IMR-90 (cell line): ENCODE measurements around the gene ZG16. TPM values are rescaled to one million over a fixed set of nuclear protein-coding genes. Genes with fewer than 3 reads are reported as not detected.

Experiments
- ATAC-seq: fragments of 200-7000 bp; cut with Tn5 transposase; 2 replicates; pipeline ENCODE4 v1.9.1; 2020; ENCODE audit warnings: low read depth, mild to moderate bottlenecking, moderate library complexity
- BruUV-seq: library from RNA; stranded (reverse); fragments of 400-500 nt; replicated peaks from 2 replicates; lab custom pipeline; 2021; lab: Mats Ljungman, UMichigan
- CTCF ChIA-PET: fragments of 300-600 bp; formaldehyde crosslinking; extraction: SDS; loops from one replicate; lab custom pipeline; 2021; ENCODE audit warnings: antibody characterized with exemption; lab: Yijun Ruan, JAX
- POLR2A ChIA-PET: fragments of 300-600 bp; sonication (Branson Sonifier 250); formaldehyde crosslinking; loops from one replicate; lab custom pipeline; 2022; ENCODE audit warnings: antibody characterized with exemption; ENCODE audit not compliant: unreplicated experiment; lab: Charles Lee
- DNase-seq: peaks from one replicate; pipeline ENCODE4 v3.0.0; 2013
- H2AFZ ChIP-seq: replicated peaks from 2 replicates; pipeline ENCODE3; 2013; ENCODE audit warnings: low read length, mild to moderate bottlenecking; ENCODE audit not compliant: poor library complexity
- H2AK5ac ChIP-seq: 2 replicates; pipeline ENCODE4 v1.6.1; 2013; ENCODE audit warnings: low read depth, low read length, inconsistent platforms
- H2AK9ac ChIP-seq: replicated peaks from 2 replicates; pipeline ENCODE3; 2013; ENCODE audit warnings: mild to moderate bottlenecking, low read depth, low read length, moderate library complexity; ENCODE audit not compliant: poor library complexity
- H2BK120ac ChIP-seq: 2 replicates; pipeline ENCODE4 v1.6.1; 2013; ENCODE audit warnings: low read depth, low read length, inconsistent platforms
- H2BK15ac ChIP-seq: 3 replicates; pipeline ENCODE4 v1.6.1; 2013; ENCODE audit warnings: low read depth, low read length, inconsistent platforms
- H2BK20ac ChIP-seq: 2 replicates; pipeline ENCODE4 v1.6.1; 2013; ENCODE audit warnings: low read depth, mild to moderate bottlenecking, inconsistent platforms, low read length, moderate library complexity
- H2BK5ac ChIP-seq: 2 replicates; pipeline ENCODE4 v1.6.1; 2013; ENCODE audit warnings: mild to moderate bottlenecking, low read depth, low read length, inconsistent platforms; ENCODE audit not compliant: poor library complexity, severe bottlenecking
- H3K14ac ChIP-seq: replicated peaks from 2 replicates; pipeline ENCODE4 v1.6.1; 2013; ENCODE audit warnings: low read depth, low read length, inconsistent platforms
- H3K18ac ChIP-seq: 2 replicates; pipeline ENCODE4 v1.6.1; 2013; ENCODE audit warnings: low read depth, low read length, control low read depth
- H3K23ac ChIP-seq: 2 replicates; pipeline ENCODE4 v1.6.1; 2013; ENCODE audit warnings: low read depth, low read length, inconsistent platforms
- H3K27ac ChIP-seq: 2 replicates; pipeline ENCODE4 v1.5.1; 2013; ENCODE audit warnings: mild to moderate bottlenecking, control low read depth, low read length; ENCODE audit not compliant: insufficient read depth
- H3K27me3 ChIP-seq: 2 replicates; pipeline ENCODE4 v1.6.1; 2013; ENCODE audit warnings: low read length; ENCODE audit not compliant: control insufficient read depth, insufficient read depth
- H3K36me3 ChIP-seq: 2 replicates; pipeline ENCODE4 v1.6.1; 2013; ENCODE audit warnings: low read length, mixed read lengths; ENCODE audit not compliant: control insufficient read depth, insufficient read depth
- H3K4ac ChIP-seq: 2 replicates; pipeline ENCODE4 v1.6.1; 2013; ENCODE audit warnings: low read depth, low read length, inconsistent platforms
- H3K4me1 ChIP-seq: 2 replicates; pipeline ENCODE4 v1.6.1; 2013; ENCODE audit warnings: low read length, mixed read lengths; ENCODE audit not compliant: control insufficient read depth, insufficient read depth
- H3K4me2 ChIP-seq: 2 replicates; pipeline ENCODE4 v1.6.1; 2013; ENCODE audit warnings: low read depth, mild to moderate bottlenecking, control low read depth, low read length, moderate library complexity
- H3K4me3 ChIP-seq: 2 replicates; pipeline ENCODE4 v1.5.1; 2013; ENCODE audit warnings: low read depth, mild to moderate bottlenecking, control low read depth, low read length, moderate library complexity; ENCODE audit not compliant: insufficient read depth
- H3K56ac ChIP-seq: 2 replicates; pipeline ENCODE4 v1.6.1; 2013; ENCODE audit warnings: low read length, inconsistent platforms; ENCODE audit not compliant: insufficient read depth; ENCODE audit errors: extremely low read depth
- H3K79me1 ChIP-seq, 2 experiments: 2 replicates each; pipeline ENCODE4 v1.6.1; 2013; ENCODE audit warnings: low read length in 2 of 2, inconsistent platforms in 1 of 2, low read depth in 1 of 2
- H3K9ac ChIP-seq: 2 replicates; pipeline ENCODE4 v1.6.1; 2013; ENCODE audit warnings: low read depth, low read length, control low read depth
- H3K9me1 ChIP-seq: 2 replicates; pipeline ENCODE4 v1.6.1; 2013; ENCODE audit warnings: low read length, inconsistent platforms; ENCODE audit not compliant: insufficient read depth
- H3K9me3 ChIP-seq: 2 replicates; pipeline ENCODE4 v1.6.1; 2013; ENCODE audit warnings: low read length; ENCODE audit not compliant: control insufficient read depth, insufficient read depth
- H4K20me1 ChIP-seq: 2 replicates; pipeline ENCODE4 v1.6.1; 2013; ENCODE audit warnings: low read length, inconsistent platforms; ENCODE audit not compliant: insufficient read depth
- H4K5ac ChIP-seq: 2 replicates; pipeline ENCODE4 v1.6.1; 2013; ENCODE audit warnings: mild to moderate bottlenecking, low read depth, low read length, control low read depth
- H4K8ac ChIP-seq, 2 experiments: 2 replicates each; pipeline ENCODE4 v1.6.1; 2013; ENCODE audit warnings: low read depth in 2 of 2, low read length in 2 of 2, control low read depth in 1 of 2, inconsistent platforms in 1 of 2
- H4K91ac ChIP-seq: 2 replicates; pipeline ENCODE4 v1.6.1; 2013; ENCODE audit warnings: low read depth, low read length, inconsistent platforms; ENCODE audit not compliant: insufficient read depth
- CTCF ChIP-seq: conservative IDR thresholded peaks from 2 replicates; pipeline ENCODE4 v1.5.1; 2012; ENCODE audit warnings: mild to moderate bottlenecking, low read depth, low read length, improper control_type of control experiment
- ELK1 ChIP-seq: fragments of 150-350 bp; IDR thresholded peaks from 2 replicates; pipeline ENCODE4 v1.6.1; 2016; ENCODE audit warnings: low read depth, mild to moderate bottlenecking, low read length, moderate library complexity, borderline replicate concordance
- FOS ChIP-seq: fragments of 150-350 bp; IDR thresholded peaks from 2 replicates; pipeline ENCODE4 v1.6.1; 2016; ENCODE audit warnings: low read depth, low read length
- MAFK ChIP-seq: IDR thresholded peaks from 2 replicates; pipeline ENCODE4 v1.6.1; 2012; ENCODE audit warnings: low read depth, low read length, improper control_type of control experiment
- MAZ ChIP-seq: IDR thresholded peaks from 2 replicates; pipeline ENCODE4 v1.6.1; 2012; ENCODE audit warnings: low read depth, mild to moderate bottlenecking, low read length, improper control_type of control experiment, moderate library complexity, borderline replicate concordance
- MXI1 ChIP-seq: IDR thresholded peaks from 2 replicates; pipeline ENCODE4 v1.6.1; 2012; ENCODE audit warnings: low read depth, mild to moderate bottlenecking, low read length, moderate library complexity, borderline replicate concordance
- NFE2L2 ChIP-seq: fragments of 150-350 bp; IDR thresholded peaks from 2 replicates; pipeline ENCODE4 v1.6.1; 2016; ENCODE audit warnings: low read depth, mild to moderate bottlenecking, low read length
- POLR2A ChIP-seq: IDR thresholded peaks from 2 replicates; pipeline ENCODE4 v1.6.1; 2012; ENCODE audit warnings: mild to moderate bottlenecking, low read depth, low read length
- RCOR1 ChIP-seq: IDR thresholded peaks from 2 replicates; pipeline ENCODE4 v1.6.1; 2012; ENCODE audit warnings: mild to moderate bottlenecking, low read length, improper control_type of control experiment; ENCODE audit not compliant: insufficient replicate concordance
- RFX5 ChIP-seq: IDR thresholded peaks from 2 replicates; pipeline ENCODE4 v1.8.0; 2012; ENCODE audit warnings: low read depth, mild to moderate bottlenecking, low read length, moderate library complexity
- USF2 ChIP-seq: fragments of 150-350 bp; IDR thresholded peaks from 2 replicates; pipeline ENCODE4 v1.6.1; 2017; ENCODE audit warnings: mild to moderate bottlenecking, antibody characterized with exemption, low read length, low read depth
- WGBS, 2 experiments: methylation state at CpG; one replicate each; pipeline versions ENCODE4 v1.1.5 to v1.1.7; 2013; ENCODE audit warnings: missing lambda C conversion rate in 2 of 2; ENCODE audit not compliant: insufficient read length in 1 of 2; ENCODE audit errors: extremely low coverage in 2 of 2; 5-methylcytosine and 5-hydroxymethylcytosine counted together
- dilution Hi-C: fragments of 300-500 bp; cut with HindIII; formaldehyde crosslinking; loops from one replicate; pipeline ENCODE4 v1.14.3; 2018; ENCODE audit warnings: low sequenced_read_pairs; ENCODE audit not compliant: unreplicated experiment
- in situ Hi-C: fragments of 300-500 bp; cut with MboI; formaldehyde crosslinking; loops from 3 replicates; pipeline ENCODE4 v1.14.3; 2019; ENCODE audit warnings: low sequenced_read_pairs, inconsistent platforms, mixed read lengths
- intact Hi-C: fragments of 100-400 bp; cut with micrococcal nuclease; formaldehyde crosslinking; loops from 2 replicates; pipeline ENCODE4 v1.10.0; 2022
- polyA plus RNA-seq, 3 experiments: library from polyadenylated mRNA; depleted of rRNA; stranded (reverse); fragments of >200 nt; gene quantifications; 2 replicates each; pipeline ENCODE4 v1.2.3, GENCODE V29; 2012; ENCODE audit warnings: low replicate concordance in 1 of 3
- total RNA-seq: library from RNA; depleted of rRNA; stranded (reverse); fragments of >200 nt; gene quantifications from 2 replicates; pipeline ENCODE4 v1.2.3, GENCODE V29; 2012

Gene ZG16
- total and polyA plus RNA-seq, 2 of the 4 experiments (the other 2 are of a cell fraction), result not detected

- H3K36me3 ChIP-seq, result no peaks in the 10 kb centered on the region
- DNase-seq (no peak), ATAC-seq (no peak)
- no peak overlapping the region for H3K4me2 ChIP-seq
- no peaks in the 10 kb centered on the region for H3K79me1 ChIP-seq
- H3K9ac ChIP-seq, result no peak overlapping the region
- H2AK9ac ChIP-seq, result no peak overlapping the region
- H3K18ac ChIP-seq, result no peak overlapping the region
- H3K9me3 ChIP-seq, result no peaks in the 10 kb centered on the region
- no peak overlapping the region for H3K4ac ChIP-seq
- H3K4me3 ChIP-seq, result no peak overlapping the region
- H4K91ac ChIP-seq, result no peak overlapping the region
- intact Hi-C loops, result no loop called here
- no peak overlapping the region for H4K8ac ChIP-seq
- no peak overlapping the region for H2BK15ac ChIP-seq
- no peak overlapping the region for H3K14ac ChIP-seq
- no peak overlapping the region for H2BK5ac ChIP-seq
- no peak overlapping the region for H3K27ac ChIP-seq
- H3K27me3 ChIP-seq, result peaks cover 7% of the 10 kb centered on the region
- dilution Hi-C loops, result no loop called here
- no peak overlapping the region for H2BK20ac ChIP-seq
- in situ Hi-C loops, result no loop called here
- H2BK120ac ChIP-seq, result no peak overlapping the region
- no peaks in the 10 kb centered on the region for H3K9me1 ChIP-seq
- no peak overlapping the region for H3K56ac ChIP-seq
- TF ChIP-seq MAFK (no peak), CTCF (no peak), NFE2L2 (no peak), RCOR1 (no peak), FOS (no peak), ELK1 (no peak), MXI1 (no peak), POLR2A (no peak), MAZ (no peak), RFX5 (no peak), USF2 (no peak)
- no peak overlapping the region for H3K23ac ChIP-seq
- no peak overlapping the region for H2AFZ ChIP-seq
- no peak overlapping the region for H2AK5ac ChIP-seq
- ChIA-PET CTCF (no interaction called here), POLR2A (no interaction called here)
- BruUV-seq, result no TSS peak
- 64% methylated on average over 2 of the region's 3 CpGs; no CpG with 5 or more reads in 1 of the 2 experiments for WGBS, 2 experiments
- no peak overlapping the region for H4K5ac ChIP-seq
- H3K4me1 ChIP-seq, result no peaks in the 10 kb centered on the region
- no peaks in the 10 kb centered on the region for H4K20me1 ChIP-seq
These were observed 11.0 kb upstream of the ZG16 start for GRCh38 chr16:29767062-29767461.
